ENCODE data around the gene PLVAP. TPM values are rescaled to one million over a fixed set of nuclear protein-coding genes. Genes with fewer than 3 reads are reported as not detected.

The PLVAP gene
- total and polyA plus RNA-seq, 9 of the 15 experiments (the other 6 are each of a cell fraction or from before 2014, with no cell fraction given) = 0.09 to 0.84 (median 0.51) TPM; not detected in 4

DNA sequence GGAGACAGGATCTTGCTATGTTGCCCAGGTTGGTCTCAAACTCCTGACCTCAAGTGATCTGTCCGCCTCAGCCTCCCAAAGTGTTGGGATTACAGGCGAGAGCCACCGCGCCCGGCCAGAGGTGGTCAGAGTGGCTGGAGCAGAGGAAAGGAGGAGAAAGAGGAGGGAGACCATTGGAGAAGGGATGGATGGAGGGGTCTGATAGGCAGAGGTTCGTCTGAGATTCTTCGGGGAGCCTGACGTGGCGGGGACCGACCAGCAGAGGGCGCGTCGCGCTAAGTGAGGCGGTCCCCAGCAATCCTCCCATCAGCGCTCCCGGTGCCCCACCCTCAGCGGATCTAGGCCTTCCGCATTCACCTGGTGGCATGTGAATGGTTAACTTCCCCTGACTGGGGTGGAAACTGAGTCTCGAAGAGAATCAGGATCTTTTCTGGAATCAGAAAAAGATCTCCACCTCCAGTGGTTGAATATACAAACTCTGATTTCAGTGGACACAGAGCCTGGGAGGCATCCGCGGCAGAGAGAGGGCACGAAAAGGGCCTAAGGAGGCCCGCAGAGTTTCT lies 31.0 kb downstream of the PLVAP start (continued):
- TF ChIP-seq RCOR1 (IDR thresholded peaks at IDR 0.05; ENCODE audit: borderline replicate concordance in 1 of 2, low read depth in 2 of 2, low read length in 2 of 2) (peak in 1 of 2 experiments; percentile 73; a peak in 1 of 4 replicates), HCFC1 (IDR thresholded peaks at IDR 0.05; ENCODE audit: low read depth, low read length) (0 out of 2 replicates have a peak, but pooled peaks have one; percentile 22), CTBP1 (IDR thresholded peaks at IDR 0.05; ENCODE audit: borderline replicate concordance) (peak; percentile 84; the same call in 1 of the 2 replicates), CCAR2 (IDR thresholded peaks at IDR 0.05; ENCODE audit: low read depth, low read length) (no peak), ZNF79 (CRISPR knock-in tag; IDR thresholded peaks at IDR 0.05; ENCODE audit: low read depth) (no peak), STAT5B (CRISPR knock-in tag; IDR thresholded peaks at IDR 0.05) (no peak), ZNF436 (CRISPR knock-in tag; IDR thresholded peaks at IDR 0.05) (no peak), CC2D1A (IDR thresholded peaks at IDR 0.05) (peak; percentile 70; the same call in 1 of the 2 replicates), ATF7 (IDR thresholded peaks at IDR 0.05) (0 out of 2 replicates have a peak, but pooled peaks have one; percentile 18)
- TF ChIP-seq, protein P1, sequence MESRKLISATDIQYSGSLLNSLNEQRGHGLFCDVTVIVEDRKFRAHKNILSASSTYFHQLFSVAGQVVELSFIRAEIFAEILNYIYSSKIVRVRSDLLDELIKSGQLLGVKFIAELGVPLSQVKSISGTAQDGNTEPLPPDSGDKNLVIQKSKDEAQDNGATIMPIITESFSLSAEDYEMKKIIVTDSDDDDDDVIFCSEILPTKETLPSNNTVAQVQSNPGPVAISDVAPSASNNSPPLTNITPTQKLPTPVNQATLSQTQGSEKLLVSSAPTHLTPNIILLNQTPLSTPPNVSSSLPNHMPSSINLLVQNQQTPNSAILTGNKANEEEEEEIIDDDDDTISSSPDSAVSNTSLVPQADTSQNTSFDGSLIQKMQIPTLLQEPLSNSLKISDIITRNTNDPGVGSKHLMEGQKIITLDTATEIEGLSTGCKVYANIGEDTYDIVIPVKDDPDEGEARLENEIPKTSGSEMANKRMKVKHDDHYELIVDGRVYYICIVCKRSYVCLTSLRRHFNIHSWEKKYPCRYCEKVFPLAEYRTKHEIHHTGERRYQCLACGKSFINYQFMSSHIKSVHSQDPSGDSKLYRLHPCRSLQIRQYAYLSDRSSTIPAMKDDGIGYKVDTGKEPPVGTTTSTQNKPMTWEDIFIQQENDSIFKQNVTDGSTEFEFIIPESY (CRISPR knock-in tag; IDR thresholded peaks at IDR 0.05) = peak; percentile 53; the same call in 1 of the 2 replicates
- TF ChIP-seq, protein P2, sequence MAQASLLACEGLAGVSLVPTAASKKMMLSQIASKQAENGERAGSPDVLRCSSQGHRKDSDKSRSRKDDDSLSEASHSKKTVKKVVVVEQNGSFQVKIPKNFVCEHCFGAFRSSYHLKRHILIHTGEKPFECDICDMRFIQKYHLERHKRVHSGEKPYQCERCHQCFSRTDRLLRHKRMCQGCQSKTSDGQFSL (CRISPR knock-in tag; IDR thresholded peaks at IDR 0.05) = peak; percentile 47; the same call in 1 of the 2 replicates
- TF ChIP-seq, protein P2 (tag; IDR thresholded peaks at IDR 0.05) = no peak
- TF ChIP-seq, protein P3, sequence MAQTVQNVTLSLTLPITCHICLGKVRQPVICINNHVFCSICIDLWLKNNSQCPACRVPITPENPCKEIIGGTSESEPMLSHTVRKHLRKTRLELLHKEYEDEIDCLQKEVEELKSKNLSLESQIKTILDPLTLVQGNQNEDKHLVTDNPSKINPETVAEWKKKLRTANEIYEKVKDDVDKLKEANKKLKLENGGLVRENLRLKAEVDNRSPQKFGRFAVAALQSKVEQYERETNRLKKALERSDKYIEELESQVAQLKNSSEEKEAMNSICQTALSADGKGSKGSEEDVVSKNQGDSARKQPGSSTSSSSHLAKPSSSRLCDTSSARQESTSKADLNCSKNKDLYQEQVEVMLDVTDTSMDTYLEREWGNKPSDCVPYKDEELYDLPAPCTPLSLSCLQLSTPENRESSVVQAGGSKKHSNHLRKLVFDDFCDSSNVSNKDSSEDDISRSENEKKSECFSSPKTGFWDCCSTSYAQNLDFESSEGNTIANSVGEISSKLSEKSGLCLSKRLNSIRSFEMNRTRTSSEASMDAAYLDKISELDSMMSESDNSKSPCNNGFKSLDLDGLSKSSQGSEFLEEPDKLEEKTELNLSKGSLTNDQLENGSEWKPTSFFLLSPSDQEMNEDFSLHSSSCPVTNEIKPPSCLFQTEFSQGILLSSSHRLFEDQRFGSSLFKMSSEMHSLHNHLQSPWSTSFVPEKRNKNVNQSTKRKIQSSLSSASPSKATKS (CRISPR knock-in tag; IDR thresholded peaks at IDR 0.05) = no peak
- TF ChIP-seq, protein P4, sequence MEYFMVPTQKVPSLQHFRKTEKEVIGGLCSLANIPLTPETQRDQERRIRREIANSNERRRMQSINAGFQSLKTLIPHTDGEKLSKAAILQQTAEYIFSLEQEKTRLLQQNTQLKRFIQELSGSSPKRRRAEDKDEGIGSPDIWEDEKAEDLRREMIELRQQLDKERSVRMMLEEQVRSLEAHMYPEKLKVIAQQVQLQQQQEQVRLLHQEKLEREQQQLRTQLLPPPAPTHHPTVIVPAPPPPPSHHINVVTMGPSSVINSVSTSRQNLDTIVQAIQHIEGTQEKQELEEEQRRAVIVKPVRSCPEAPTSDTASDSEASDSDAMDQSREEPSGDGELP (CRISPR knock-in tag; IDR thresholded peaks at IDR 0.05; ENCODE audit: borderline replicate concordance) = peak; percentile 36; the same call in 1 of the 2 replicates

Measured in K562 (cell line).